ENCODE measurements around the gene TMA7B.

Gene TMA7B

GRCh38 chr22:39996732-39997131 is 36.5 kb downstream of the TMA7B start:
- DNase-seq (ENCODE audit: low read depth): no peak
- no peak for TF ChIP-seq CTCF (conservative IDR thresholded peaks at IDR 0.05; ENCODE audit: low read length)
- no peak overlapping the region for H3K4me3 ChIP-seq (ENCODE audit: low read length)

GRCh38 chr22:39997421-39997820 is 37.2 kb downstream of the TMA7B start:
- no peak overlapping the region for H3K4me3 ChIP-seq (ENCODE audit: low read length)
- no peak for TF ChIP-seq CTCF (conservative IDR thresholded peaks at IDR 0.05; ENCODE audit: low read length)
- no peak for DNase-seq (ENCODE audit: low read depth)

- no peak for DNase-seq (ENCODE audit: low read depth)
- no peak overlapping the region for H3K4me3 ChIP-seq (ENCODE audit: low read length)
- no peak for TF ChIP-seq CTCF (conservative IDR thresholded peaks at IDR 0.05; ENCODE audit: low read length)
These were observed 37.9 kb downstream of the TMA7B start for GRCh38 chr22:39997939-39998726.

GRCh38 chr22:39999144-39999757 is 39.1 kb downstream of the TMA7B start:
- no peak overlapping the region for H3K4me3 ChIP-seq (ENCODE audit: low read length)
- DNase-seq (ENCODE audit: low read depth): peak; percentile 24
- TF ChIP-seq CTCF (conservative IDR thresholded peaks at IDR 0.05; ENCODE audit: low read length): no peak

- no peak for DNase-seq (ENCODE audit: low read depth)
- H3K4me3 ChIP-seq (ENCODE audit: low read length): no peak overlapping the region
- no peak for TF ChIP-seq CTCF (conservative IDR thresholded peaks at IDR 0.05; ENCODE audit: low read length)
These were observed 40.0 kb downstream of the TMA7B start for GRCh38 chr22:40000171-40000570.

GRCh38 chr22:40001106-40001505 is 40.9 kb downstream of the TMA7B start:
- H3K4me3 ChIP-seq (ENCODE audit: low read length): no peak overlapping the region
- no peak for TF ChIP-seq CTCF (conservative IDR thresholded peaks at IDR 0.05; ENCODE audit: low read length)
- no peak for DNase-seq (ENCODE audit: low read depth)

All from AG10803 (cell line).